ENCODE results near the gene PSME2. TPM values are rescaled to one million over a fixed set of nuclear protein-coding genes. Genes with fewer than 3 reads are reported as not detected.

The PSME2 gene
- total and polyA plus RNA-seq, 9 of the 15 experiments (the other 6 are each of a cell fraction or from before 2014, with no cell fraction given), result 111 to 579 (median 159) TPM

DNA sequence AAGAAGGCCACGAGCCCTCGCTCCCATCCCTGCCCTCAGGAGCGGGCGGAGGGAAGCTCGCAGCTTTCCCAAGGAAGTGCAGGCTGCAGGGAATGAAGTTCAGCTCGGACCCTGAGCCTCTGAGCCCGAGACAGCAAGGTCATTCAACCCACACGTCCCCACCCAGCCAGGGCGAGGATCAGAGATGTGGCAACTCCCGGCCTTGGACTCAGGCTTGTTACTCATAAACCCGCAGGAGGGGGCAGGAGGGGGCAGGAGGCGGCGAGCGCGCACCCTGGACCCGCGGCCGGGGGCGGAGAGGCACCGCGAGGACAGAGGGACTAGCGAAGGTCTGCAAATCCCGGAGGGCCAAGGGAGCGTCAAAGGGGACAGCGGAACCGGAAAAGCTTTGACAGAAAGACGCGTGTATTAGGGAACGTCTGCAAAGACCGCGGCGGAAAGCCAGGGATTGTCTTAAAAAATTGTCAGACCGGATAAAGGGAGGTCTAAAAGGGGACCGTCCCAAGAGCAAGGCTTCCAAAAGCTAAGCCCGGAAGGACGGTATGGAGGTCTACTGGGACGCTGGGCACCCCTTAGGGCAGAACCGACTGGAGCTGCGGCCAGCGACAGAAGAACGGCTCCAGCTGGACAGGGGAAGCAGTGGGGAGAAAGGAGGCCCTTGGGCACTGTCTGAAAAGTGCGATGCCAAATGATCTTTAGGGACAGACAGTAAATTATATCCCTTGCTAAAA is 32.4 kb downstream of the PSME2 start (continued):
- TF ChIP-seq, protein P1, sequence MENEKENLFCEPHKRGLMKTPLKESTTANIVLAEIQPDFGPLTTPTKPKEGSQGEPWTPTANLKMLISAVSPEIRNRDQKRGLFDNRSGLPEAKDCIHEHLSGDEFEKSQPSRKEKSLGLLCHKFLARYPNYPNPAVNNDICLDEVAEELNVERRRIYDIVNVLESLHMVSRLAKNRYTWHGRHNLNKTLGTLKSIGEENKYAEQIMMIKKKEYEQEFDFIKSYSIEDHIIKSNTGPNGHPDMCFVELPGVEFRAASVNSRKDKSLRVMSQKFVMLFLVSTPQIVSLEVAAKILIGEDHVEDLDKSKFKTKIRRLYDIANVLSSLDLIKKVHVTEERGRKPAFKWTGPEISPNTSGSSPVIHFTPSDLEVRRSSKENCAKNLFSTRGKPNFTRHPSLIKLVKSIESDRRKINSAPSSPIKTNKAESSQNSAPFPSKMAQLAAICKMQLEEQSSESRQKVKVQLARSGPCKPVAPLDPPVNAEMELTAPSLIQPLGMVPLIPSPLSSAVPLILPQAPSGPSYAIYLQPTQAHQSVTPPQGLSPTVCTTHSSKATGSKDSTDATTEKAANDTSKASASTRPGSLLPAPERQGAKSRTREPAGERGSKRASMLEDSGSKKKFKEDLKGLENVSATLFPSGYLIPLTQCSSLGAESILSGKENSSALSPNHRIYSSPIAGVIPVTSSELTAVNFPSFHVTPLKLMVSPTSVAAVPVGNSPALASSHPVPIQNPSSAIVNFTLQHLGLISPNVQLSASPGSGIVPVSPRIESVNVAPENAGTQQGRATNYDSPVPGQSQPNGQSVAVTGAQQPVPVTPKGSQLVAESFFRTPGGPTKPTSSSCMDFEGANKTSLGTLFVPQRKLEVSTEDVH (IDR thresholded peaks at IDR 0.05; ENCODE audit: low read depth, partially characterized antibody), result peak; percentile 36
- no peak for TF ChIP-seq ETS2 (tag; IDR thresholded peaks at IDR 0.05; ENCODE audit: borderline replicate concordance, poor library complexity, severe bottlenecking)
- peak; percentile 56; the same call in 1 of the 2 replicates for TF ChIP-seq BRD4 (IDR thresholded peaks at IDR 0.05)
- no peak for TF ChIP-seq ZNF184 (CRISPR knock-in tag; IDR thresholded peaks at IDR 0.05)
- TF ChIP-seq ZNF444 (CRISPR knock-in tag; IDR thresholded peaks at IDR 0.05), result no peak
- peak; percentile 26 for TF ChIP-seq RBBP5 (IDR thresholded peaks at IDR 0.05; ENCODE audit: borderline replicate concordance, insufficient read depth, low read length, poor library complexity, severe bottlenecking)
- TF ChIP-seq SMARCB1 (IDR thresholded peaks at IDR 0.05; ENCODE audit: insufficient read length, low read depth), result no peak
- TF ChIP-seq BCOR (IDR thresholded peaks at IDR 0.05), result peak; percentile 47; the same call in 1 of the 2 replicates
- peak; percentile 28 for TF ChIP-seq HMGN3 (IDR thresholded peaks at IDR 0.05; ENCODE audit: borderline replicate concordance, extremely low read depth, insufficient read length, low read depth, low read length)
- TF ChIP-seq, protein P2, sequence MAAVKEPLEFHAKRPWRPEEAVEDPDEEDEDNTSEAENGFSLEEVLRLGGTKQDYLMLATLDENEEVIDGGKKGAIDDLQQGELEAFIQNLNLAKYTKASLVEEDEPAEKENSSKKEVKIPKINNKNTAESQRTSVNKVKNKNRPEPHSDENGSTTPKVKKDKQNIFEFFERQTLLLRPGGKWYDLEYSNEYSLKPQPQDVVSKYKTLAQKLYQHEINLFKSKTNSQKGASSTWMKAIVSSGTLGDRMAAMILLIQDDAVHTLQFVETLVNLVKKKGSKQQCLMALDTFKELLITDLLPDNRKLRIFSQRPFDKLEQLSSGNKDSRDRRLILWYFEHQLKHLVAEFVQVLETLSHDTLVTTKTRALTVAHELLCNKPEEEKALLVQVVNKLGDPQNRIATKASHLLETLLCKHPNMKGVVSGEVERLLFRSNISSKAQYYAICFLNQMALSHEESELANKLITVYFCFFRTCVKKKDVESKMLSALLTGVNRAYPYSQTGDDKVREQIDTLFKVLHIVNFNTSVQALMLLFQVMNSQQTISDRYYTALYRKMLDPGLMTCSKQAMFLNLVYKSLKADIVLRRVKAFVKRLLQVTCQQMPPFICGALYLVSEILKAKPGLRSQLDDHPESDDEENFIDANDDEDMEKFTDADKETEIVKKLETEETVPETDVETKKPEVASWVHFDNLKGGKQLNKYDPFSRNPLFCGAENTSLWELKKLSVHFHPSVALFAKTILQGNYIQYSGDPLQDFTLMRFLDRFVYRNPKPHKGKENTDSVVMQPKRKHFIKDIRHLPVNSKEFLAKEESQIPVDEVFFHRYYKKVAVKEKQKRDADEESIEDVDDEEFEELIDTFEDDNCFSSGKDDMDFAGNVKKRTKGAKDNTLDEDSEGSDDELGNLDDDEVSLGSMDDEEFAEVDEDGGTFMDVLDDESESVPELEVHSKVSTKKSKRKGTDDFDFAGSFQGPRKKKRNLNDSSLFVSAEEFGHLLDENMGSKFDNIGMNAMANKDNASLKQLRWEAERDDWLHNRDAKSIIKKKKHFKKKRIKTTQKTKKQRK (IDR thresholded peaks at IDR 0.05; ENCODE audit: borderline replicate concordance, low read depth, low read length), result no peak
- TF ChIP-seq STAT5A (IDR thresholded peaks at IDR 0.05; ENCODE audit: borderline replicate concordance, low read length), result no peak
- no peak for TF ChIP-seq LEF1 (IDR thresholded peaks at IDR 0.05)
- no peak for TF ChIP-seq ZFP36 (IDR thresholded peaks at IDR 0.05; ENCODE audit: low read depth, low read length, partially characterized antibody)
- 0 out of 2 replicates have a peak, but pooled peaks have one; percentile 24 for TF ChIP-seq ZBED1 (IDR thresholded peaks at IDR 0.05)
- peak; percentile 94 for TF ChIP-seq ETV1 (tag; conservative IDR thresholded peaks at IDR 0.05; ENCODE audit: low read depth)
- TF ChIP-seq SMARCE1 (IDR thresholded peaks at IDR 0.05), result 0 out of 2 replicates have a peak, but pooled peaks have one; percentile 39
- TF ChIP-seq GABPB1 (CRISPR knock-in tag; IDR thresholded peaks at IDR 0.05), result peak; percentile 70; the same call in 1 of the 2 replicates
- TF ChIP-seq MTA2 (IDR thresholded peaks at IDR 0.05; ENCODE audit: low read depth), result no peak
- no peak for TF ChIP-seq NFE2L1 (tag; IDR thresholded peaks at IDR 0.05; ENCODE audit: borderline replicate concordance, low read depth)
- TF ChIP-seq, protein P3, sequence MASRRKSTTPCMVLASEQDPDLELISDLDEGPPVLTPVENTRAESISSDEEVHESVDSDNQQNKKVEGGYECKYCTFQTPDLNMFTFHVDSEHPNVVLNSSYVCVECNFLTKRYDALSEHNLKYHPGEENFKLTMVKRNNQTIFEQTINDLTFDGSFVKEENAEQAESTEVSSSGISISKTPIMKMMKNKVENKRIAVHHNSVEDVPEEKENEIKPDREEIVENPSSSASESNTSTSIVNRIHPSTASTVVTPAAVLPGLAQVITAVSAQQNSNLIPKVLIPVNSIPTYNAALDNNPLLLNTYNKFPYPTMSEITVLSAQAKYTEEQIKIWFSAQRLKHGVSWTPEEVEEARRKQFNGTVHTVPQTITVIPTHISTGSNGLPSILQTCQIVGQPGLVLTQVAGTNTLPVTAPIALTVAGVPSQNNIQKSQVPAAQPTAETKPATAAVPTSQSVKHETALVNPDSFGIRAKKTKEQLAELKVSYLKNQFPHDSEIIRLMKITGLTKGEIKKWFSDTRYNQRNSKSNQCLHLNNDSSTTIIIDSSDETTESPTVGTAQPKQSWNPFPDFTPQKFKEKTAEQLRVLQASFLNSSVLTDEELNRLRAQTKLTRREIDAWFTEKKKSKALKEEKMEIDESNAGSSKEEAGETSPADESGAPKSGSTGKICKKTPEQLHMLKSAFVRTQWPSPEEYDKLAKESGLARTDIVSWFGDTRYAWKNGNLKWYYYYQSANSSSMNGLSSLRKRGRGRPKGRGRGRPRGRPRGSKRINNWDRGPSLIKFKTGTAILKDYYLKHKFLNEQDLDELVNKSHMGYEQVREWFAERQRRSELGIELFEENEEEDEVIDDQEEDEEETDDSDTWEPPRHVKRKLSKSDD (conservative IDR thresholded peaks at IDR 0.05; ENCODE audit: low read length), result no peak

Measured in K562 (cell line).